ENCODE measurements around the gene SSH3.

SSH3 gene

GRCh38 chr11:67279589-67280340 is 23.6 kb upstream of the SSH3 start:
- TF ChIP-seq YY1 (IDR thresholded peaks at IDR 0.05; ENCODE audit: insufficient read depth, insufficient read length) (no peak), ZNF274 (IDR thresholded peaks at IDR 0.05; ENCODE audit: low read depth, low read length) (no peak), SUZ12 (IDR thresholded peaks at IDR 0.05; ENCODE audit: extremely low read depth, insufficient read depth, insufficient read length) (no peak)
- H3K36me3 ChIP-seq (ENCODE audit: insufficient read depth, insufficient read length, low read length): peaks cover 96% of the 10 kb centered on the region
- H3K4me3 ChIP-seq (ENCODE audit: insufficient read length, low read depth): no peak overlapping the region
- peaks cover 23% of the 10 kb centered on the region for H3K4me1 ChIP-seq (ENCODE audit: insufficient read depth, insufficient read length)
- no peaks in the 10 kb centered on the region for H3K9me3 ChIP-seq (ENCODE audit: insufficient read depth, low read length)
- H3K9ac ChIP-seq (ENCODE audit: insufficient read length, low read depth): no peak overlapping the region
- DNase-seq (ENCODE audit: low read depth, low spot score): no peak
- no peaks in the 10 kb centered on the region for H3K27me3 ChIP-seq (ENCODE audit: insufficient read depth, insufficient read length)

- Histone ChIP-seq H3K27me3 (ENCODE audit: insufficient read depth, insufficient read length) (no peaks in the 10 kb centered on the region), H3K9me3 (ENCODE audit: insufficient read depth, low read length) (no peaks in the 10 kb centered on the region), H3K4me3 (ENCODE audit: insufficient read length, low read depth) (no peak overlapping the region), H3K36me3 (ENCODE audit: insufficient read depth, insufficient read length, low read length) (peaks cover 96% of the 10 kb centered on the region), H3K4me1 (ENCODE audit: insufficient read depth, insufficient read length) (peaks cover 20% of the 10 kb centered on the region), H3K9ac (ENCODE audit: insufficient read length, low read depth) (no peak overlapping the region)
- DNase-seq (ENCODE audit: low read depth, low spot score): no peak
- no peak for TF ChIP-seq ZNF274 (IDR thresholded peaks at IDR 0.05; ENCODE audit: low read depth, low read length)
- no peak for TF ChIP-seq SUZ12 (IDR thresholded peaks at IDR 0.05; ENCODE audit: extremely low read depth, insufficient read depth, insufficient read length)
- no peak for TF ChIP-seq YY1 (IDR thresholded peaks at IDR 0.05; ENCODE audit: insufficient read depth, insufficient read length)
Measured at GRCh38 chr11:67280341-67280787, 23.0 kb upstream of the SSH3 start.

- no peak for DNase-seq (ENCODE audit: low read depth, low spot score)
- TF ChIP-seq SUZ12 (IDR thresholded peaks at IDR 0.05; ENCODE audit: extremely low read depth, insufficient read depth, insufficient read length): no peak
- Histone ChIP-seq H3K27me3 (ENCODE audit: insufficient read depth, insufficient read length) (no peaks in the 10 kb centered on the region), H3K4me3 (ENCODE audit: insufficient read length, low read depth) (no peak overlapping the region), H3K9ac (ENCODE audit: insufficient read length, low read depth) (no peak overlapping the region), H3K9me3 (ENCODE audit: insufficient read depth, low read length) (no peaks in the 10 kb centered on the region), H3K4me1 (ENCODE audit: insufficient read depth, insufficient read length) (peaks cover 14% of the 10 kb centered on the region), H3K36me3 (ENCODE audit: insufficient read depth, insufficient read length, low read length) (peaks cover 96% of the 10 kb centered on the region)
Measured at GRCh38 chr11:67280788-67281551, 22.4 kb upstream of the SSH3 start.

GRCh38 chr11:67281552-67282150 is 21.7 kb upstream of the SSH3 start:
- H3K9me3 ChIP-seq (ENCODE audit: insufficient read depth, low read length): no peaks in the 10 kb centered on the region
- no peak overlapping the region for H3K9ac ChIP-seq (ENCODE audit: insufficient read length, low read depth)
- peaks cover 97% of the 10 kb centered on the region for H3K36me3 ChIP-seq (ENCODE audit: insufficient read depth, insufficient read length, low read length)
- TF ChIP-seq SUZ12 (IDR thresholded peaks at IDR 0.05; ENCODE audit: extremely low read depth, insufficient read depth, insufficient read length) (no peak), YY1 (IDR thresholded peaks at IDR 0.05; ENCODE audit: insufficient read depth, insufficient read length) (no peak), ZNF274 (IDR thresholded peaks at IDR 0.05; ENCODE audit: low read depth, low read length) (no peak)
- no peak overlapping the region for H3K4me3 ChIP-seq (ENCODE audit: insufficient read length, low read depth)
- DNase-seq (ENCODE audit: low read depth, low spot score): no peak
- H3K4me1 ChIP-seq (ENCODE audit: insufficient read depth, insufficient read length): peaks cover 14% of the 10 kb centered on the region
- H3K27me3 ChIP-seq (ENCODE audit: insufficient read depth, insufficient read length): no peaks in the 10 kb centered on the region

- no peaks in the 10 kb centered on the region for H3K9me3 ChIP-seq (ENCODE audit: insufficient read depth, low read length)
- H3K4me3 ChIP-seq (ENCODE audit: insufficient read length, low read depth): no peak overlapping the region
- no peaks in the 10 kb centered on the region for H3K27me3 ChIP-seq (ENCODE audit: insufficient read depth, insufficient read length)
- no peak overlapping the region for H3K9ac ChIP-seq (ENCODE audit: insufficient read length, low read depth)
- H3K4me1 ChIP-seq (ENCODE audit: insufficient read depth, insufficient read length): peaks cover 12% of the 10 kb centered on the region
- no peak for DNase-seq (ENCODE audit: low read depth, low spot score)
- no peak for TF ChIP-seq YY1 (IDR thresholded peaks at IDR 0.05; ENCODE audit: insufficient read depth, insufficient read length)
- no peak for TF ChIP-seq SUZ12 (IDR thresholded peaks at IDR 0.05; ENCODE audit: extremely low read depth, insufficient read depth, insufficient read length)
- peaks cover 97% of the 10 kb centered on the region for H3K36me3 ChIP-seq (ENCODE audit: insufficient read depth, insufficient read length, low read length)
Measured at GRCh38 chr11:67282155-67282875, 21.0 kb upstream of the SSH3 start.

GRCh38 chr11:67282876-67283371 is 20.4 kb upstream of the SSH3 start:
- peaks cover 93% of the 10 kb centered on the region for H3K36me3 ChIP-seq (ENCODE audit: insufficient read depth, insufficient read length, low read length)
- TF ChIP-seq ZNF274 (IDR thresholded peaks at IDR 0.05; ENCODE audit: low read depth, low read length): no peak
- no peak for TF ChIP-seq YY1 (IDR thresholded peaks at IDR 0.05; ENCODE audit: insufficient read depth, insufficient read length)
- TF ChIP-seq SUZ12 (IDR thresholded peaks at IDR 0.05; ENCODE audit: extremely low read depth, insufficient read depth, insufficient read length): no peak

More at GRCh38 chr11:67282876-67283371, 20.4 kb upstream of the SSH3 start:
- Histone ChIP-seq H3K4me1 (ENCODE audit: insufficient read depth, insufficient read length) (peaks cover 12% of the 10 kb centered on the region), H3K9ac (ENCODE audit: insufficient read length, low read depth) (no peak overlapping the region), H3K4me3 (ENCODE audit: insufficient read length, low read depth) (no peak overlapping the region), H3K9me3 (ENCODE audit: insufficient read depth, low read length) (no peaks in the 10 kb centered on the region), H3K27me3 (ENCODE audit: insufficient read depth, insufficient read length) (no peaks in the 10 kb centered on the region)
- no peak for DNase-seq (ENCODE audit: low read depth, low spot score)

All from NT2/D1 (cell line).